ENCODE measurements around the gene WNT11.
"Not testable (repeated sequence)": the region's sequence is repeated elsewhere in the genome, so short reads cannot be mapped to it uniquely, and the experiment has no call there.

The WNT11 gene

GRCh38 chr11:76201056-76201455 is 5.2 kb downstream of the WNT11 start:
- FAIRE-seq: no peak

GRCh38 chr11:76200006-76200940 is 6.0 kb downstream of the WNT11 start:
- FAIRE-seq: no peak

GRCh38 chr11:76198691-76199090 is 7.6 kb downstream of the WNT11 start:
- not testable (repeated sequence) for FAIRE-seq

GRCh38 chr11:76197941-76198640 is 8.2 kb downstream of the WNT11 start:
- no peak for FAIRE-seq

GRCh38 chr11:76197332-76197731 is 9.0 kb downstream of the WNT11 start:
- no peak for FAIRE-seq

GRCh38 chr11:76196849-76197248 is 9.5 kb downstream of the WNT11 start:
- FAIRE-seq: no peak

GRCh38 chr11:76194872-76195668 is 11.2 kb downstream of the WNT11 start:
- FAIRE-seq: no peak

- no peak for FAIRE-seq
These were observed 13.1 kb downstream of the WNT11 start for GRCh38 chr11:76193219-76193618.

- no peak for FAIRE-seq
These were observed 15.9 kb downstream of the WNT11 start for GRCh38 chr11:76190376-76190775.

- no peak for FAIRE-seq
These were observed 16.6 kb downstream of the WNT11 start for GRCh38 chr11:76189682-76190081.

- no peak for FAIRE-seq
These were observed 17.4 kb downstream of the WNT11 start for GRCh38 chr11:76188873-76189272.

- FAIRE-seq: no peak
These were observed 19.5 kb downstream of the WNT11 start for GRCh38 chr11:76186776-76187279.

- no peak for FAIRE-seq
These were observed 20.3 kb downstream of the WNT11 start for GRCh38 chr11:76185931-76186401.

GRCh38 chr11:76185511-76185910 is 20.8 kb downstream of the WNT11 start:
- no peak for FAIRE-seq

GRCh38 chr11:76184551-76184993 is 21.7 kb downstream of the WNT11 start:
- no peak for FAIRE-seq

- no peak for FAIRE-seq
These were observed 24.9 kb downstream of the WNT11 start for GRCh38 chr11:76181371-76181770.

- FAIRE-seq: no peak
These were observed 27.2 kb downstream of the WNT11 start for GRCh38 chr11:76179147-76179546.

- FAIRE-seq: no peak
These were observed 29.0 kb downstream of the WNT11 start for GRCh38 chr11:76177250-76177686.

- no peak for FAIRE-seq
These were observed 29.8 kb downstream of the WNT11 start for GRCh38 chr11:76176463-76176862.

GRCh38 chr11:76175783-76176182 is 30.5 kb downstream of the WNT11 start:
- FAIRE-seq: no peak

GRCh38 chr11:76174330-76174729 is 32.0 kb downstream of the WNT11 start:
- no peak for FAIRE-seq

GRCh38 chr11:76173663-76174062 is 32.6 kb downstream of the WNT11 start:
- no peak for FAIRE-seq

GRCh38 chr11:76172583-76172982 is 33.7 kb downstream of the WNT11 start:
- no peak for FAIRE-seq

All from islet of Langerhans (tissue), 1 donor.